GM12891 (cell line): Measurements from ENCODE around the gene CRISPLD2.

Experiments used
- PAX5 ChIP-seq: IDR thresholded peaks from 2 replicates; pipeline ENCODE4 v1.6.1; 2011; ENCODE audit warnings: low read length, moderate library complexity, mild to moderate bottlenecking; ENCODE audit not compliant: insufficient read depth, severe bottlenecking
- POLR2A ChIP-seq: IDR thresholded peaks from 2 replicates; pipeline ENCODE4 v1.6.1; 2011; ENCODE audit warnings: low read depth, low read length, control low read depth
- POLR2AphosphoS5 ChIP-seq: IDR thresholded peaks from 2 replicates; pipeline ENCODE4 v1.6.1; 2011; ENCODE audit warnings: low read depth, low read length, control low read depth
- POU2F2 ChIP-seq: IDR thresholded peaks from 2 replicates; pipeline ENCODE4 v1.6.1; 2011; ENCODE audit warnings: low read depth, mild to moderate bottlenecking, control low read depth, low read length, moderate library complexity
- SPI1 ChIP-seq: IDR thresholded peaks from 2 replicates; pipeline ENCODE4 v1.6.1; 2011; ENCODE audit warnings: low read depth, low read length, control low read depth
- TAF1 ChIP-seq: IDR thresholded peaks from 2 replicates; pipeline ENCODE4 v1.6.1; 2011; ENCODE audit warnings: low read depth, low read length, control low read depth

DNA sequence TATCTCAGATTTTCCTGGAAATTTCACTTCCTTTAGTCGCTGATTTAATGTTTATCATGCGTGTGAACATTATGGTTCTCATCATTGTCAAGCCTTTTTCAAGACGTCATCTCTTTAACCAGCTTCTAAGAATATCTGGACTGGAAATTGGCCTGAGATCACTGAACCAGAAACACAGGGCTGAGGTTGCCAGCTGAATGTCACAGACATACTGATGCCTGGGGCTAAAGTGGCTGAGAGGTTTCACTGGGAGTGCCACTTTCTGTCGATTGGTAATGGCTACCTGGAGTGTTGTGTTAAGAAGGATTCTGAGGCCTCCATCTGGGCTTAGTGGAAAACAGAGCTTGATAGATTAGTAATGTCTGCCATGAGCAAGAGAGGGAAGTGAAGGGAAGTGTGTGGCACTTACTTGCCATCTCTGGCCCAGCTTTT lies 54.2 kb downstream of the CRISPLD2 start:
- no peak for TF ChIP-seq POLR2A
- no peak for TF ChIP-seq TAF1
- TF ChIP-seq POLR2AphosphoS5 = no peak
- TF ChIP-seq SPI1 = no peak
- TF ChIP-seq POU2F2 = no peak
- TF ChIP-seq PAX5 = no peak
